ENCODE measurements around the gene EPB41L2. TPM values are rescaled to one million over a fixed set of nuclear protein-coding genes. Genes with fewer than 3 reads are reported as not detected.
"Not testable (repeated sequence)": the region's sequence is repeated elsewhere in the genome, so short reads cannot be mapped to it uniquely, and the experiment has no call there.

EPB41L2 gene
- total RNA-seq, 4 donors from 2014 or later, result 46.1 to 258 (median 88.3) TPM

- no peaks in the 10 kb centered on the region for H3K4me1 ChIP-seq
- no peak overlapping the region for H3K4me3 ChIP-seq
- no peak for DNase-seq
- H3K27ac ChIP-seq, result no peak overlapping the region
- H3K27me3 ChIP-seq, result no peaks in the 10 kb centered on the region
- no peaks in the 10 kb centered on the region for H3K9me3 ChIP-seq
- H3K36me3 ChIP-seq, result no peaks in the 10 kb centered on the region
- TF ChIP-seq CTCF (IDR thresholded peaks at IDR 0.05), result no peak
These were observed 252.6 kb downstream of the EPB41L2 start for GRCh38 chr6:130810307-130811030.

GRCh38 chr6:130801368-130801767 is 261.7 kb downstream of the EPB41L2 start:
- H3K27me3 ChIP-seq, DNase-seq, H3K36me3 ChIP-seq, H3K27ac ChIP-seq, H3K4me3 ChIP-seq, H3K9me3 ChIP-seq, H3K4me1 ChIP-seq: not testable (repeated sequence)

- no peaks in the 10 kb centered on the region for H3K27me3 ChIP-seq
- H3K4me3 ChIP-seq, result no peak overlapping the region
- TF ChIP-seq POLR2A (IDR thresholded peaks at IDR 0.05), result no peak
- no peak for TF ChIP-seq CTCF (IDR thresholded peaks at IDR 0.05)
- DNase-seq, result no peak
- H3K27ac ChIP-seq, result no peak overlapping the region
- no peaks in the 10 kb centered on the region for H3K36me3 ChIP-seq
- H3K9me3 ChIP-seq, result no peaks in the 10 kb centered on the region
- no peaks in the 10 kb centered on the region for H3K4me1 ChIP-seq
These were observed 266.0 kb downstream of the EPB41L2 start for GRCh38 chr6:130797061-130797460.

GRCh38 chr6:130796313-130796905 is 266.6 kb downstream of the EPB41L2 start:
- Histone ChIP-seq H3K4me1 (no peaks in the 10 kb centered on the region), H3K9me3 (no peaks in the 10 kb centered on the region), H3K27ac (no peak overlapping the region), H3K27me3 (no peaks in the 10 kb centered on the region), H3K4me3 (no peak overlapping the region), H3K36me3 (no peaks in the 10 kb centered on the region)
- no peak for DNase-seq
- TF ChIP-seq CTCF (IDR thresholded peaks at IDR 0.05), result no peak

GRCh38 chr6:130794738-130795137 is 268.3 kb downstream of the EPB41L2 start:
- H3K27me3 ChIP-seq, result no peaks in the 10 kb centered on the region
- no peaks in the 10 kb centered on the region for H3K4me1 ChIP-seq
- no peak overlapping the region for H3K4me3 ChIP-seq
- DNase-seq, result no peak
- H3K27ac ChIP-seq, result no peak overlapping the region
- H3K9me3 ChIP-seq, result no peaks in the 10 kb centered on the region
- no peaks in the 10 kb centered on the region for H3K36me3 ChIP-seq
- no peak for TF ChIP-seq POLR2A (IDR thresholded peaks at IDR 0.05)
- TF ChIP-seq CTCF (IDR thresholded peaks at IDR 0.05), result no peak

GRCh38 chr6:130794010-130794697 is 268.9 kb downstream of the EPB41L2 start:
- H3K4me3 ChIP-seq, result no peak overlapping the region
- H3K36me3 ChIP-seq, result no peaks in the 10 kb centered on the region
- H3K27ac ChIP-seq, result no peak overlapping the region
- TF ChIP-seq POLR2A (IDR thresholded peaks at IDR 0.05) (no peak), CTCF (IDR thresholded peaks at IDR 0.05) (no peak)
- no peak for DNase-seq
- no peaks in the 10 kb centered on the region for H3K4me1 ChIP-seq
- no peaks in the 10 kb centered on the region for H3K9me3 ChIP-seq
- no peaks in the 10 kb centered on the region for H3K27me3 ChIP-seq

Measured in Peyer's patch (tissue), 4 donors.